DOHH2 (cell line): ENCODE results near the gene RIT2.
"Not testable (repeated sequence)": the region's sequence is repeated elsewhere in the genome, so short reads cannot be mapped to it uniquely, and the experiment has no call there.

Experiments used
- CTCF ChIP-seq: fragments of 200-600 bp; sonication (generic); IDR thresholded peaks from one replicate; pipeline ENCODE4 v1.5.1; 2014; ENCODE audit warnings: antibody characterized with exemption, mild to moderate bottlenecking, low read depth, low read length; ENCODE audit not compliant: poor library complexity, severe bottlenecking
- EZH2phosphoT487 ChIP-seq: fragments of 200-600 bp; sonication (generic); IDR thresholded peaks from 2 replicates; pipeline ENCODE4 v1.6.1; 2017; ENCODE audit warnings: borderline replicate concordance, mild to moderate bottlenecking, antibody characterized with exemption, low read length, moderate library complexity, mixed read lengths

DNA sequence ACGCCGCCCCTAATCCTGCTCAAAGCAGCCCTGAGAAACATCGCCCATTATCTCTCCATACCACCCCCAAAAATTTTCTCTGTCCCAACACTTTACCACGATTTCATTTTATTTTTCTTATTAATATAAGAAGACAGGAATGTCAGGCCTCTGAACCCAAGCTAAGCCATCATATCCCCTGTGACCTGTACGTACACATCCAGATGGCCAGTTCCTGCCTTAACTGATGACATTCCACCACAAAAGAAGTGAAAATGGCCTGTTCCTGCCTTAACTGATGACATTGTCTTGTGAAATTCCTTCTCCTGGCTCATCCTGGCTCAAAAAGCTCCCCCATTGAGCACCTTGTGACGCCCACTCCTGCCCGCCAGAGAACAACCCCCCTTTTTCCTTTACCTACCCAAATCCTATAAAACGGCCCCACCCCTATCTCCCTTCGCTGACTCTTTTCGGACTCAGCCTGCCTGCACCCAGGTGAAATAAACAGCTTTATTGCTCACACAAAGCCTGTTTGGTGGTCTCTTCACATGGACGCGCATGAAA lies 373.6 kb downstream of the RIT2 start:
- not testable (repeated sequence) for TF ChIP-seq CTCF, EZH2phosphoT487
